Measurements from ENCODE around the gene ACTMAP. TPM values are rescaled to one million over a fixed set of nuclear protein-coding genes. Genes with fewer than 3 reads are reported as not detected.

The ACTMAP gene
- total RNA-seq, 2 experiments from 2014 or later: 15.0 to 18.0 TPM

DNA sequence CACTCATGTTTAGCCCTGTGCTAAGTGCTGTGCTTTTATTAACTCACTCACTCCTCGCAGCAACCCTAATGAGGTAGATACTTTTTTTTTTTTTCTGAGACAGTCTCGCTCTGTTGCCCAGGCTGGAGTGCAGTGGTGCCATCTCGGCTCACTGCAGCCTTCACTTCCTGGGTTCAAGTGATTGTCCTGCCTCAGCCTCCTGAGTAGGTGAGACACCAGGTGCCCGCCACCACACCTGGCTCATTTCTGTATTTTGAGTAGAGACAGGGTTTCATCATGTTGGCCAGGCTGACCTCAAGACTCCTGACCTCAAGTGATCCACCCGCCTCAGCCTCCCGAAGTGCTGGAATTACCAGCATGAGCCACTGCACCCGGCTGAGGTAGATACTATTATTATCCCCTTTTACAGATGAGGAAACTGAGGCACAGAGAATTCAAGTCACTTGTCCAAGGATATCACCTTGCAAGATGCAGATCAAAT lies 30.8 kb downstream of the ACTMAP start:
- peaks cover 62% of the 10 kb centered on the region for H3K4me1 Mint-ChIP-seq
- CTCF ChIA-PET: no interaction called here

DNA sequence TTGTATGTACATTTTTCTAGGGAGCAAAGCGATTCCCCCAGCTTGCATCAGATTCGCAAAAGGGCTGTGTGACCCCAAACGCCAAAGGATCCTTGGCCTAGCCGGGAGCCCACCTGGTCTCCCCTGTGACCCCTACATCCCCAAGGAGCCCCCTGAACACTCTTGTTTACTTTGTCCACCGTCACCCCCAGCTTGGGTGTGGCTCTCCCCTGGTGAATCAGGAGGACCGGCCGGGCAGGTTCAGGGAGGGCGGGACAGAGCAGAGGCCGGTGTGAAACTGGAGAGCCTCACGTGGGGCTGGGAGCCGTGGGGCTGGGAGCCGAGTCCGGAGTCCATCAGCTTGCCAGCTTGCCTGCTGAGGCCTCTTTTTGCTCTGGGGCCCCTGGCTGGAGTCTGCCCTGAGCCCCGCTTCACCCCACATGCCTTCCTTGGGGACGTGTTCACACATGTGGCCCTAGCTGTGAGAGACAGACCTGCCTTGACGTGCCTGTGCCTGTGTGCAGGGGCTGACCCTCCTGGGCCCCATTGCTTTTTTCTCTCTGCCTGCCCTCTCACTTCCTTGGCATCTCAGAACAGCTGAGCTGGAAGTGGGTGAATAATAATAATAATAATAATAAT lies 31.4 kb downstream of the ACTMAP start:
- POLR2A ChIA-PET: no interaction called here
- CTCF ChIA-PET: no interaction called here

More for the DNA sequence above, 30.8 kb downstream of the ACTMAP start:
- intact Hi-C loops (cut with DNase I, micrococcal nuclease): loop anchor here in 1 of 2 experiments (5.0 to 10.0 kb wide), 5 partner anchors 255 to 1327 kb away; partner anchors contain the start of genes BLVRB, MED29, PAF1 and SERTAD1
- peak overlapping the region; percentile 93 for H3K4me3 Mint-ChIP-seq
- no peaks in the 10 kb centered on the region for H3K27me3 Mint-ChIP-seq
- ATAC-seq: no peak
- no peaks in the 10 kb centered on the region for H3K9me3 Mint-ChIP-seq (ENCODE audit: low read depth)
- POLR2A ChIA-PET: no interaction called here
- DNase-seq: peak; percentile 17
- H3K36me3 Mint-ChIP-seq (ENCODE audit: low read depth): peaks cover 22% of the 10 kb centered on the region
- H3K27ac Mint-ChIP-seq: no peak overlapping the region

DNA sequence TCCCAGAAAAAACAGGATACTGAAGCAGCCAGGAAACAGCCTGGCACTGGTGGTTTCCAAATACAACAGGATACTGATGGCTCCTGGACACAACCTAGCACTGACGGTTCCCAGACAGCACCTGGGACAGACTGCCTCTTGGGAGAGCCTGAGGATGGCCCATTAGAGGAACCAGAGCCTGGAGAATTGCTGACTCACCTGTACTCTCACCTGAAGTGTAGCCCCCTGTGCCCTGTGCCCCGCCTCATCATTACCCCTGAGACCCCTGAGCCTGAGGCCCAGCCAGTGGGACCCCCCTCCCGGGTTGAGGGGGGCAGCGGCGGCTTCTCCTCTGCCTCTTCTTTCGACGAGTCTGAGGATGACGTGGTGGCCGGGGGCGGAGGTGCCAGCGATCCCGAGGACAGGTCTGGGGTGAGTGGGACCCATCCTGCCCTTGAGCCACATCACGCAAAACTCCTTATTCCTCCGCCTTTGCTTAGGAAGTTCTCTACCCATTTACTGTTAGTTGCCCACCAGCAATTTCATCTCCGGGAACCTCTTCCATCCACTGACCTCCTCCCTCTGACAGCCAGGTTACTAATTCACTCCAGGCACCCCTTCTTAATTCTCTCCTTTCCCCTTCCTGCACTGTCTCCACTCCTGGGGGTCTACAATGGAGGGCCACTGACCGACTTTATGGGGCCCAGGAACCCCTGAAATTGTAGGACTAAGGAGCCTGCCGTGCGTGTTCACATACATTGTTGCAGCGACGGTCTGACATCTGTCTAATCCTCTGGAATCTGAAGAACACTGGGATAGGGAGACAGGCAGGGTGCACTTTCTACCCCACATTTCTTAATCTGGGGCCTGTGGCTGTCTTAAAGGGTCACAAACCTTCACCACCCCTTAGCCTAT lies 32.1 kb downstream of the ACTMAP start:
- ChIA-PET CTCF (interaction anchor here (0.6 kb wide), 1 partner anchor 76 kb away, joined by 3 read pairs; no protein-coding TSS in a partner anchor), POLR2A (no interaction called here)
- Mint-ChIP-seq H3K4me1 (peaks cover 59% of the 10 kb centered on the region), H3K9me3 (ENCODE audit: low read depth) (no peaks in the 10 kb centered on the region), H3K27ac (peak overlapping the region; percentile 47), H3K27me3 (no peaks in the 10 kb centered on the region), H3K36me3 (ENCODE audit: low read depth) (peaks cover 19% of the 10 kb centered on the region), H3K4me3 (peak overlapping the region; percentile 93)
- ATAC-seq: no peak
- DNase-seq: no peak
- intact Hi-C loops (cut with DNase I, micrococcal nuclease): loop anchor here (2.0 to 10.0 kb wide), 10 partner anchors 55 to 1326 kb away; partner anchors contain the start of genes BLVRB (in 1 of the 2), EGLN2 (in 1 of the 2), MAP3K10 (in 1 of the 2) and MED29 (in 1 of the 2)

More for the DNA sequence above, 31.4 kb downstream of the ACTMAP start:
- Mint-ChIP-seq H3K9me3 (ENCODE audit: low read depth) (no peaks in the 10 kb centered on the region), H3K27me3 (no peaks in the 10 kb centered on the region), H3K36me3 (ENCODE audit: low read depth) (peaks cover 23% of the 10 kb centered on the region), H3K4me1 (peaks cover 61% of the 10 kb centered on the region), H3K27ac (peak overlapping the region; percentile 37), H3K4me3 (peak overlapping the region; percentile 93)
- intact Hi-C loops (cut with DNase I, micrococcal nuclease): loop anchor here in 1 of 2 experiments (5.0 to 10.0 kb wide), 5 partner anchors 254 to 1327 kb away; partner anchors contain the start of genes BLVRB, MED29, PAF1 and SERTAD1
- DNase-seq (peak; percentile 37), ATAC-seq (no peak)

DNA sequence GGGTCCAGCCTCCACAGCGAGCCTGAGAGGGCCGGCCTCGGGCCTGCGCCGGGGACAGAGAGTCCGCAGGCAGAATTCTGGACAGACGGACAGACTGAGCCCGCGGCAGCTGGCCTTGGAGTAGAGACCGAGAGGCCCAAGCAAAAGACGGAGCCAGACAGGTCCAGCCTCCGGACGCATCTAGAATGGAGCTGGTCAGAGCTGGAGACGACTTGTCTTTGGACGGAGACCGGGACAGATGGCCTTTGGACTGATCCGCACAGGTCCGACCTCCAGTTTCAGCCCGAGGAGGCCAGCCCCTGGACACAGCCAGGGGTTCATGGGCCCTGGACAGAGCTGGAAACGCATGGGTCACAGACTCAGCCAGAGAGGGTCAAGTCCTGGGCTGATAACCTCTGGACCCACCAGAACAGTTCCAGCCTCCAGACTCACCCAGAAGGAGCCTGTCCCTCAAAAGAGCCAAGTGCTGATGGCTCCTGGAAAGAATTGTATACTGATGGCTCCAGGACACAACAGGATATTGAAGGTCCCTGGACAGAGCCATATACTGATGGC lies 32.9 kb downstream of the ACTMAP start:
- Mint-ChIP-seq H3K9me3 (ENCODE audit: low read depth) (no peaks in the 10 kb centered on the region), H3K4me3 (peak overlapping the region; percentile 93), H3K4me1 (peaks cover 63% of the 10 kb centered on the region), H3K27ac (peak overlapping the region; percentile 47), H3K36me3 (ENCODE audit: low read depth) (peaks cover 19% of the 10 kb centered on the region), H3K27me3 (no peaks in the 10 kb centered on the region)
- POLR2A ChIA-PET: interaction anchor here (1.7 kb wide), 4 partner anchors 33 to 546 kb away, joined by 5 to 21 read pairs (median 6); partner anchors contain the start of genes ACTMAP, EGLN2, RAB4B and SNRPA
- DNase-seq: no peak
- intact Hi-C loops (cut with DNase I, micrococcal nuclease): loop anchor here (2.0 to 10.0 kb wide), 10 partner anchors 55 to 1325 kb away; partner anchors contain the start of genes BLVRB (in 1 of the 2), EGLN2 (in 1 of the 2), MAP3K10 (in 1 of the 2) and MED29 (in 1 of the 2)
- no peak for ATAC-seq
- CTCF ChIA-PET: interaction anchor here (0.6 to 1.7 kb wide), 3 partner anchors 61 to 89 kb away, joined by 3 to 11 read pairs (median 8); partner anchors contain the start of gene RAB4B

DNA sequence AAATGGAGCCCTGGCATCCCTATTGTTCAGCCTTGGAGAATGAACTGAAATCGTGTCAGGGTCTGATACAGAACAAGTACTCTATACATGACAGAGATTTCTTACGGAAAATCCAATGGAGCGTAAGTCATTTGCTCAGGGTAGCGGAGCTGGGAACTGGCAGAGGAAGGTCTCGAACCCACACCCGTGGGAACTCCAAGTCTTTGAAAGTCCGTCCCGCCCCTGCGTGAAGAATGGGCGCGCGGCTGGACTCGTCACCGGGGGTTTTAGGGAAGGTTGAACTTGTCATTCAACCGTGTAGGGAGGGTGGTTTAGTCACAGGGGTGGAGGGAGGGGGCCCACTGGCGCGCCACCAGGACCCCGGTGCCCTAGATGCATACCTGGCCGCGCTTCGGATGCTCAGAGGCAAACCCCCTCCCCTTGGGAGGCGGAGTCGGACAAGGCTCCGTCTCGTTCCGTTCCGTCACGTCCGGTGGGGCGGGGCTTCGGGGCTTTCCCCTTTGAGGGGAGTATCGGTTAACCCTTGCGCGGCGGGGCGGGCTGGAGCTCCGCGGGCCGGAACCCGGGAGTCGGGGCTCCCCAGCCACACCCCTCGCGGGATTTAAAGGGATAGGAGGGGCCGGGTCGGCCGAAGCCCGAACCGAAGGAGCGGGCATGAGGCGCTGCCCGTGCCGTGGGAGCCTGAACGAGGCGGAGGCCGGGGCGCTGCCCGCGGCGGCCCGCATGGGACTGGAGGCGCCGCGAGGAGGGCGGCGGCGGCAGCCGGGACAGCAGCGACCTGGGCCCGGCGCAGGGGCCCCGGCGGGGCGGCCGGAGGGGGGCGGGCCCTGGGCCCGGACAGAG lies 33.6 kb downstream of the ACTMAP start, which contains the start of the genes COQ8B and ITPKC:
Gene COQ8B (minus strand): TSS at position 405 of the 843 bp plus-strand sequence. CDS start 2,254 bp downstream, outside the sequence.
Gene ITPKC (plus strand): TSS at position 631 of the 843 bp plus-strand sequence. CDS start 24 bp downstream, at position 655.
- H3K27ac Mint-ChIP-seq: peak within 1 kb of the TSS; percentile 98
- ChIA-PET CTCF (interaction anchor here (0.6 to 1.7 kb wide), 7 partner anchors 34 to 547 kb away, joined by 3 to 11 read pairs (median 4); partner anchors contain the start of genes ACTMAP, HNRNPUL1, RAB4B and SNRPA), POLR2A (interaction anchor here (1.3 to 1.7 kb wide), 5 partner anchors 33 to 546 kb away, joined by 5 to 21 read pairs (median 6); partner anchors contain the start of genes ACTMAP, EGLN2, RAB4B and SNRPA)
- H3K36me3 Mint-ChIP-seq (ENCODE audit: low read depth): peaks cover 15% of the 10 kb centered on the region
- intact Hi-C loops (cut with DNase I, micrococcal nuclease): loop anchor here (1.0 to 10.0 kb wide), 17 partner anchors 26 to 1324 kb away; partner anchors contain the start of genes ACTMAP (in 2 of the 2), NUMBL (in 2 of the 2), RAB4B (in 2 of the 2) and BCKDHA (in 1 of the 2)
- ATAC-seq: peak; percentile 65
- peaks cover 59% of the 10 kb centered on the region for H3K4me1 Mint-ChIP-seq
- peak; percentile 100 for DNase-seq
- peak within 1 kb of the TSS; percentile 93 for H3K4me3 Mint-ChIP-seq
- no peaks in the 10 kb centered on the region for H3K9me3 Mint-ChIP-seq (ENCODE audit: low read depth)
- no peaks in the 10 kb centered on the region for H3K27me3 Mint-ChIP-seq

DNA sequence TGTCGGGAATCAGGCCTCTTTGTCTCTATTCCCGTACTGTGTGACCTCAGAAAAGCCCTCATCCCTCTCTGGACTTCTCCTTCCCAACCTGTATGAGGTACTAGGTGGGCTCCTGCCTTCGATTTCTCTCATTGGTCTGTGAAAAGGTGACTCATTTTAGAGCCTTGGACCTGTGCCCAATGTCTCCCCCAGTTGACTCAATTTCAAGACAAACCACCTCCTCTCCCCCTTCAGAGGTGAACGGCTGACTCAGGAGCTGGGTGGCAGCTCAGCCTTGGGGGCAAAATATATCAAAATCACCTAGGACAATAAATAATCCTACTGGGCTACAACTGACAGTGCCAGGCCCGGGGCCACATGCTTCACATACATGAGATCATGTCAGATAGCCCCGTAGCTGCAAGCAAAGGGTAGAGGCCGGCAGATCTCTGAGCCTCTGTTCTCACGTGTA lies 34.2 kb downstream of the ACTMAP start:
- intact Hi-C loops (cut with DNase I, micrococcal nuclease): loop anchor here (1.0 to 10.0 kb wide), 17 partner anchors 26 to 1324 kb away; partner anchors contain the start of genes ACTMAP (in 2 of the 2), NUMBL (in 2 of the 2), RAB4B (in 2 of the 2) and BCKDHA (in 1 of the 2)
- Mint-ChIP-seq H3K4me3 (peak overlapping the region; percentile 93), H3K27me3 (no peaks in the 10 kb centered on the region), H3K4me1 (peaks cover 60% of the 10 kb centered on the region), H3K36me3 (ENCODE audit: low read depth) (peaks cover 19% of the 10 kb centered on the region), H3K27ac (peak overlapping the region; percentile 98), H3K9me3 (ENCODE audit: low read depth) (no peaks in the 10 kb centered on the region)
- POLR2A ChIA-PET: interaction anchor here (1.3 to 1.7 kb wide), 5 partner anchors 34 to 547 kb away, joined by 5 to 21 read pairs (median 6); partner anchors contain the start of genes ACTMAP, EGLN2, RAB4B and SNRPA
- peak; percentile 86 for DNase-seq
- CTCF ChIA-PET: interaction anchor here (0.6 to 1.7 kb wide), 4 partner anchors 35 to 548 kb away, joined by 4 to 11 read pairs (median 6); partner anchors contain the start of genes ACTMAP, HNRNPUL1, RAB4B and SNRPA
- ATAC-seq: peak; percentile 34

DNA sequence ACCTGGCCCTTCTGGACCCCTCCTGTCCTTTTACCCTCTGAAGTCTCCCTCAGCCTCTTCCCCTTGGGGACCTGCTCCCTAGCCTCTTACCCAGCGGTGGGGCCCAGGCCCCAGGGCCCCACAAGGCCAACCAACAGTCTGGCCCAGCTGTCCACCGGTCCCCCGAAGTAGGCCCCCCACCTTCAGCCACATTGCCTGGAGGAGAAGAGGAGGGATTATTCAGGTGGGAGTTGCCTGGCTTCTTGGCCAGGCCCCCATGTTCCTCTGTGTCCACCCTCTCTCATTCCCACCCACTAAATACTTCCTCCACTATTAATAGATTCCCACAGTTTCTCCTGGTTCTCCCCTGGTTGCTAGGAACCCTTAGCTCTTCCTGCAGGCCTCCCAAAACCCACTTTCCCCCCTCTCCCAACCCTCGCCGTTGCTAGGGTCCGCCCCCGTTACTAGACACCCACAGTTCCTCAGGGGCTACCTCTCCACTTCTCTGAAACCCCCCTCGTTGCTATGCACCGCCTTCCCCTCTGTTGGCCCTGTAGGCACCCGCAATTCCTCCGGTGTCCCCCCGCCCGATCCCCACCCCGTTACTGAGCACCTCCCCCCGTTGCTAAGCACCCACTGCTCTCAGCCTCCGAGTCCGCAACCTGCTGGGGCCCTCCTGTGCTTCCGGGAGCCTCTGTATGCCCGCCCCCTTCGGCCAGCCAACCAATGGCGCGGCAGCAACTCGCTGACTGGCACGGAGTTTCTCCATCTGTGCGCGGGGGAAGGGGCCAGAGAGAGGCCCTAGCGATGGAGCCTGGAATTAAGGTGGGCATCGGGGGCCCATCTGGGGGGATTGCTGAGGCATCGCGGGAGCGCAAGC lies 35.6 kb downstream of the ACTMAP start:
- peak; percentile 72 for ATAC-seq
- Mint-ChIP-seq H3K27ac (peak overlapping the region; percentile 98), H3K36me3 (ENCODE audit: low read depth) (peaks cover 19% of the 10 kb centered on the region), H3K4me3 (peak overlapping the region; percentile 93), H3K9me3 (ENCODE audit: low read depth) (no peaks in the 10 kb centered on the region), H3K27me3 (no peaks in the 10 kb centered on the region), H3K4me1 (peaks cover 47% of the 10 kb centered on the region)
- ChIA-PET CTCF (no interaction called here), POLR2A (no interaction called here)
- DNase-seq: peak; percentile 96
- intact Hi-C loops (cut with DNase I, micrococcal nuclease): loop anchor here in 1 of 2 experiments (1.0 to 10.0 kb wide), 9 partner anchors 51 to 1322 kb away; partner anchors contain the start of genes AKT2, BLVRB, MED29 and PAF1

DNA sequence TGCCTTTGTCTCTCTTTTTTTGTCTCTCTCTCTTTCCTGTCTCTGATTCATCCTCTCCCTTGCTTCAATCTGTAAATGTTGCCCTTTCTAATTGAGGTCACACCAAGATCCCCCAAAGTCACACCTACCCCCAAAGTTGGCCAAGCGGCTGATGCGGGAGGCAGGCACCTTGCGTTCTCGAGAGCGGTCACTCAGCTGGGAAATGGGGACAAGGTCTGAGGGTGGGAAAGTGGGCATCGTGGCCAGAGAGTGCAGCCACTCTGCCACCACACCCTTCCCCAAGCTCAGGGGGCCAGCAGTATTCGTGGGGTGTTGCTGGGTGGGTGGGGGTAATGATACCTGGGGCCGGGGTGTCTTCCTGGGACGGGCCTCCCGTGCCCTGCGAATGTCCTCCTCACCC lies 36.3 kb downstream of the ACTMAP start:
- H3K27ac Mint-ChIP-seq: peak overlapping the region; percentile 79
- no peaks in the 10 kb centered on the region for H3K27me3 Mint-ChIP-seq
- ChIA-PET CTCF (no interaction called here), POLR2A (no interaction called here)
- DNase-seq (no peak), ATAC-seq (no peak)
- peaks cover 42% of the 10 kb centered on the region for H3K4me1 Mint-ChIP-seq
- intact Hi-C loops (cut with DNase I, micrococcal nuclease): loop anchor here in 1 of 2 experiments (10.0 kb wide), 1 partner anchor 249 kb away; the partner anchor contains the start of genes BLVRB and SPTBN4
- H3K9me3 Mint-ChIP-seq (ENCODE audit: low read depth): no peaks in the 10 kb centered on the region
- peaks cover 24% of the 10 kb centered on the region for H3K36me3 Mint-ChIP-seq (ENCODE audit: low read depth)
- H3K4me3 Mint-ChIP-seq: peak overlapping the region; percentile 93

DNA sequence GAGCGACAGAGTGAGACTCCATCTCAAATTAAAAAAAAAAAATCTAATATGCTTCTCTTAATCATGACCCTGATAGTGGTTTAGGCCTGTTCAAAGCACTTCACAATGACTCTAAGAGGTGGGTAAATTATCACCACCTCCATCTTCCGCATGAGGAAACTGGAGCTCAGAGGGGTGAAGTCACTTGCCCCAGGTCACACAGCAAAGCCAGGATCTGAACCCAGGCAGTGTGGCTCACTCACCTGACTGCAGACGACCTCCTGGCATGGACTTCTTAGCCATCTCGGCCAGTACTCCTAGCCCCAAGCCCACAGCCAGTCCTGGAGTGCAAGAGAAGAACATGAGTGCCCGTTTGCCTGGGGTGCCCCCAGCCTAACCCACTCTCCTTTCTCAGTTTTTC lies 40.5 kb downstream of the ACTMAP start:
- ATAC-seq: no peak
- H3K36me3 Mint-ChIP-seq (ENCODE audit: low read depth): peaks cover 31% of the 10 kb centered on the region
- intact Hi-C loops (cut with DNase I, micrococcal nuclease): loop anchor here in 1 of 2 experiments (10.0 kb wide), 1 partner anchor 245 kb away; the partner anchor contains the start of genes BLVRB and SPTBN4
- no peaks in the 10 kb centered on the region for H3K27me3 Mint-ChIP-seq
- H3K9me3 Mint-ChIP-seq (ENCODE audit: low read depth): no peaks in the 10 kb centered on the region
- no peak for DNase-seq
- ChIA-PET CTCF (no interaction called here), POLR2A (no interaction called here)
- peaks cover 17% of the 10 kb centered on the region for H3K4me1 Mint-ChIP-seq
- H3K4me3 Mint-ChIP-seq: no peak overlapping the region
- no peak overlapping the region for H3K27ac Mint-ChIP-seq

Data from activated CD4-positive, alpha-beta T cell treated with anti-CD3 and anti-CD28 coated beads for 36 hours (primary cell).